Measurements from ENCODE around the gene POLR3K. TPM values are rescaled to one million over a fixed set of nuclear protein-coding genes. Genes with fewer than 3 reads are reported as not detected.

POLR3K gene
- polyA plus RNA-seq, 2 of the 4 experiments (the other 2 are of a cell fraction) = 47.6 to 50.9 TPM

GRCh38 chr16:58491-59439, 5.4 kb upstream of the POLR3K start:
- FAIRE-seq (no peak), DNase-seq (ENCODE audit: low read depth in 1 of 2, low spot score in 1 of 2) (no peak), ATAC-seq (no peak)
- WGBS (ENCODE audit: missing lambda C conversion rate) = 84% methylated on average over 24 of the region's 29 CpGs
- no peak for TF ChIP-seq NR3C1 (IDR thresholded peaks at IDR 0.05)
- no peak for TF ChIP-seq FOSL2 (IDR thresholded peaks at IDR 0.05)
- no peak for TF ChIP-seq FOSL2 (CRISPR knock-in tag; IDR thresholded peaks at IDR 0.05)
- no peak for TF ChIP-seq CBX8 (IDR thresholded peaks at IDR 0.05)
- no peak for TF ChIP-seq KDM5A (IDR thresholded peaks at IDR 0.05)
- no peak for TF ChIP-seq EHMT2 (IDR thresholded peaks at IDR 0.05; ENCODE audit: low read depth)
- no peak for TF ChIP-seq POLR2A (IDR thresholded peaks at IDR 0.05; ENCODE audit: low read length)
- TF ChIP-seq, protein P1, sequence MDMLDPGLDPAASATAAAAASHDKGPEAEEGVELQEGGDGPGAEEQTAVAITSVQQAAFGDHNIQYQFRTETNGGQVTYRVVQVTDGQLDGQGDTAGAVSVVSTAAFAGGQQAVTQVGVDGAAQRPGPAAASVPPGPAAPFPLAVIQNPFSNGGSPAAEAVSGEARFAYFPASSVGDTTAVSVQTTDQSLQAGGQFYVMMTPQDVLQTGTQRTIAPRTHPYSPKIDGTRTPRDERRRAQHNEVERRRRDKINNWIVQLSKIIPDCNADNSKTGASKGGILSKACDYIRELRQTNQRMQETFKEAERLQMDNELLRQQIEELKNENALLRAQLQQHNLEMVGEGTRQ (IDR thresholded peaks at IDR 0.05) = no peak
- TF ChIP-seq PHF8 (IDR thresholded peaks at IDR 0.05; ENCODE audit: borderline replicate concordance, low read depth) = no peak
- no peak for TF ChIP-seq SREBF2 (IDR thresholded peaks at IDR 0.05)
- no peak for TF ChIP-seq FOXS1 (CRISPR knock-in tag; IDR thresholded peaks at IDR 0.05)
- no peak for TF ChIP-seq REST (IDR thresholded peaks at IDR 0.05)
- TF ChIP-seq ZC3H11A (IDR thresholded peaks at IDR 0.05) = no peak
- no peak for TF ChIP-seq CHD4 (IDR thresholded peaks at IDR 0.05; ENCODE audit: borderline replicate concordance)
- TF ChIP-seq BHLHE40 (IDR thresholded peaks at IDR 0.05; ENCODE audit: low read depth, low read length) = no peak
- H3K27ac ChIP-seq = no peak overlapping the region
- H3K4me2 ChIP-seq = no peak overlapping the region
- H3K4me1 ChIP-seq = peaks cover 5% of the 10 kb centered on the region; the same call in 2 of the 3 replicates
- CTCF ChIA-PET = interaction anchor here (0.8 to 25.2 kb wide), 7 partner anchors 7 to 303 kb away, joined by 3 to 718 read pairs (median 4); partner anchors contain the start of genes HBQ1, MPG and RHBDF1
- no peak overlapping the region for H3K4me3 ChIP-seq
- POLR2A ChIA-PET = no interaction called here
- no peaks in the 10 kb centered on the region for H3K9me3 ChIP-seq

- DNase-seq (ENCODE audit: low read depth in 1 of 2, low spot score in 1 of 2) = no peak
- no peak overlapping the region for H3K4me2 ChIP-seq
- no peak overlapping the region for H3K27ac ChIP-seq
- peaks cover 5% of the 10 kb centered on the region; the same call in 2 of the 3 replicates for H3K4me1 ChIP-seq
- ChIA-PET POLR2A (no interaction called here), CTCF (interaction anchor here (0.8 to 25.2 kb wide), 5 partner anchors 8 to 304 kb away, joined by 3 to 718 read pairs (median 17); partner anchors contain the start of genes HBQ1, MPG and RHBDF1)
- 79% methylated on average over 4 of the region's 8 CpGs for WGBS (ENCODE audit: missing lambda C conversion rate)
- no peak overlapping the region for H3K4me3 ChIP-seq
- TF ChIP-seq SMC3 (IDR thresholded peaks at IDR 0.05) (no peak), ATOH8 (CRISPR knock-in tag; IDR thresholded peaks at IDR 0.05; ENCODE audit: low read depth) (no peak), PHF8 (IDR thresholded peaks at IDR 0.05; ENCODE audit: borderline replicate concordance, low read depth) (no peak), RCOR1 (IDR thresholded peaks at IDR 0.05; ENCODE audit: low read depth, low read length) (no peak), MAZ (IDR thresholded peaks at IDR 0.05; ENCODE audit: borderline replicate concordance, low read depth, low read length) (no peak), POLR2A (IDR thresholded peaks at IDR 0.05; ENCODE audit: low read length) (no peak)
- TF ChIP-seq, protein P1 (IDR thresholded peaks at IDR 0.05) = no peak
- ATAC-seq = no peak
- no peak for FAIRE-seq
- no peaks in the 10 kb centered on the region for H3K9me3 ChIP-seq
Measured at GRCh38 chr16:57711-58110, 4.3 kb upstream of the POLR3K start.
